Omental fat pad (tissue), 4 donors: Measurements from ENCODE around the gene KBTBD3. TPM values are rescaled to one million over a fixed set of nuclear protein-coding genes. Genes with fewer than 3 reads are reported as not detected.

Experiments
- ATAC-seq: fragments of 150-250 bp; one replicate; pipeline ENCODE4 v1.9.1; 2016; ENCODE audit warnings: mild to moderate bottlenecking, moderate library complexity; ENCODE audit not compliant: low FRiP score
- DNase-seq: peaks from one replicate; pipeline ENCODE4 v3.0.0-alpha.2; 2019; ENCODE audit warnings: low spot score
- CTCF ChIP-seq, 3 donors: fragments of 450-650 bp; IDR thresholded peaks; one replicate each; pipeline ENCODE4 v1.5.1; 2016 to 2017; ENCODE audit warnings: antibody characterized with exemption in 3 of 3, mild to moderate bottlenecking in 3 of 3, moderate library complexity in 2 of 3
- total RNA-seq, 4 donors: library from RNA; depleted of rRNA; stranded (reverse); fragments of >200 nt; gene quantifications; one replicate each; pipeline ENCODE4 v1.1.0, GENCODE V29; 2016

The KBTBD3 gene
- total RNA-seq, 4 donors from 2014 or later, result 2.5 to 12.0 (median 4.4) TPM

- DNase-seq (no peak), ATAC-seq (no peak)
- no peak for TF ChIP-seq CTCF (IDR thresholded peaks at IDR 0.05)
Observed at GRCh38 chr11:106092446-106092845, 15.3 kb upstream of the KBTBD3 start.

GRCh38 chr11:106091480-106092123 is 14.5 kb upstream of the KBTBD3 start:
- TF ChIP-seq CTCF (IDR thresholded peaks at IDR 0.05), result no peak
- ATAC-seq (no peak), DNase-seq (no peak)

GRCh38 chr11:106088896-106089295 is 11.7 kb upstream of the KBTBD3 start:
- DNase-seq (no peak), ATAC-seq (no peak)
- no peak for TF ChIP-seq CTCF (IDR thresholded peaks at IDR 0.05)

- ATAC-seq (no peak), DNase-seq (peak; percentile 33)
Observed at GRCh38 chr11:106087815-106088435, 10.8 kb upstream of the KBTBD3 start.

GRCh38 chr11:106086850-106087249 is 9.7 kb upstream of the KBTBD3 start:
- no peak for TF ChIP-seq CTCF (IDR thresholded peaks at IDR 0.05)
- no peak for DNase-seq
- ATAC-seq, result no peak

More at GRCh38 chr11:106087815-106088435, 10.8 kb upstream of the KBTBD3 start:
- TF ChIP-seq CTCF (IDR thresholded peaks at IDR 0.05), result peak in 2 of 3 donors; percentile 24 to 50

GRCh38 chr11:106086135-106086534 is 9.0 kb upstream of the KBTBD3 start:
- no peak for TF ChIP-seq CTCF (IDR thresholded peaks at IDR 0.05)
- no peak for DNase-seq
- ATAC-seq, result no peak

GRCh38 chr11:106082096-106082495 is 4.9 kb upstream of the KBTBD3 start:
- ATAC-seq, result no peak
- no peak for DNase-seq
- no peak for TF ChIP-seq CTCF (IDR thresholded peaks at IDR 0.05)
